Epithelial cell of proximal tubule (primary cell): ENCODE data around the gene MRPS18B. TPM values are rescaled to one million over a fixed set of nuclear protein-coding genes. Genes with fewer than 3 reads are reported as not detected.

Experiments
- DNase-seq: peaks from one replicate; pipeline ENCODE4 v3.0.0-alpha.2; 2011; ENCODE audit warnings: low read depth
- H3K4me3 ChIP-seq: 2 replicates; pipeline ENCODE4 v1.5.1; 2011; ENCODE audit warnings: low read depth, mild to moderate bottlenecking, low read length
- total RNA-seq: library from RNA; depleted of rRNA; stranded (reverse); fragments of >200 nt; gene quantifications from 2 replicates; pipeline ENCODE4 v1.2.3, GENCODE V29; 2015
- TF ChIP-seq, protein P1 (sequence below): conservative IDR thresholded peaks from 2 replicates; pipeline ENCODE4 v1.5.1; 2012; ENCODE audit warnings: low read depth, mild to moderate bottlenecking, low read length

MRPS18B gene
- total RNA-seq, 1 donor from 2014 or later, result 65.8 TPM

DNA sequence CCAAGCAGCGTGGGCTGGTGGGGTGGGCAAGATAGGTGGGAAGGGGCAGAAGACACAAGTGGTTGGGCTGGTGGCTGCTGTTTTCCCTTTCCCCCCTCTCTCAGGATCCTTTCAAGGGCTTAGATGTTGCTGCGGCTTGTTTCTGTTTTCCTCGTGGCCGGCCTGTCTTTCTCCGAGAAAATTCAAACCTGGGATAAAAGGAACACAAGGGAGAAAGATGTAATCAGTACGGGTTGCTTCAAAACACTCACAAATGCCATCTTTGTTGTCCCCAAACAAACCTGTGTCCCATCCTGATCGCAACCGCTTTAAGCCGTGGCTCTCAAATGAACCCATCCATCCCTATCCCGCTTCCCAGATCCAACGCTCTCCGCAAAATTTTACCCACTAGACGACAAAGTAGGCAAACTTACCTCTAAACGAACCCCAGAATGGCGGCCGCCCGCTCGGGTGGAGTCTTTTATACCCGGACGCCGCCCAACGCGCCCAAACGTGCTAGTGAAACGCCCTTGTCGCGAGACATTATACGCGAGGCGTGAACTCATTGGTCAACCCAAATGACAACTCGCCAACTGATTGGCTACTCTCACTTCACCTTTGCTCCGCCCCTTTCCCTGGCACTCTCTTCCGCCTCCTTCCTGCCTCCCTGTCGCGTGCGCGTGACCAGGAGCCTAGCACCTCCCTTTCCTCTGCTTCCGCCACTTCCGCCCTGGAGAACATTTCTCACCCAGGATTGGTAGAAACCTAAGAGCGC lies 652 bp upstream of the MRPS18B start, which contains the start of gene PPP1R10:
Gene PPP1R10, minus strand, starts transcription at position 433 of the 754 bp plus-strand sequence. CDS start 7,299 bp downstream, outside the sequence.
- DNase-seq, result peak; percentile 98
- TF ChIP-seq, protein P1, sequence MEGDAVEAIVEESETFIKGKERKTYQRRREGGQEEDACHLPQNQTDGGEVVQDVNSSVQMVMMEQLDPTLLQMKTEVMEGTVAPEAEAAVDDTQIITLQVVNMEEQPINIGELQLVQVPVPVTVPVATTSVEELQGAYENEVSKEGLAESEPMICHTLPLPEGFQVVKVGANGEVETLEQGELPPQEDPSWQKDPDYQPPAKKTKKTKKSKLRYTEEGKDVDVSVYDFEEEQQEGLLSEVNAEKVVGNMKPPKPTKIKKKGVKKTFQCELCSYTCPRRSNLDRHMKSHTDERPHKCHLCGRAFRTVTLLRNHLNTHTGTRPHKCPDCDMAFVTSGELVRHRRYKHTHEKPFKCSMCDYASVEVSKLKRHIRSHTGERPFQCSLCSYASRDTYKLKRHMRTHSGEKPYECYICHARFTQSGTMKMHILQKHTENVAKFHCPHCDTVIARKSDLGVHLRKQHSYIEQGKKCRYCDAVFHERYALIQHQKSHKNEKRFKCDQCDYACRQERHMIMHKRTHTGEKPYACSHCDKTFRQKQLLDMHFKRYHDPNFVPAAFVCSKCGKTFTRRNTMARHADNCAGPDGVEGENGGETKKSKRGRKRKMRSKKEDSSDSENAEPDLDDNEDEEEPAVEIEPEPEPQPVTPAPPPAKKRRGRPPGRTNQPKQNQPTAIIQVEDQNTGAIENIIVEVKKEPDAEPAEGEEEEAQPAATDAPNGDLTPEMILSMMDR, result no peak
- peak within 1 kb of the TSS; percentile 85 for H3K4me3 ChIP-seq

DNA sequence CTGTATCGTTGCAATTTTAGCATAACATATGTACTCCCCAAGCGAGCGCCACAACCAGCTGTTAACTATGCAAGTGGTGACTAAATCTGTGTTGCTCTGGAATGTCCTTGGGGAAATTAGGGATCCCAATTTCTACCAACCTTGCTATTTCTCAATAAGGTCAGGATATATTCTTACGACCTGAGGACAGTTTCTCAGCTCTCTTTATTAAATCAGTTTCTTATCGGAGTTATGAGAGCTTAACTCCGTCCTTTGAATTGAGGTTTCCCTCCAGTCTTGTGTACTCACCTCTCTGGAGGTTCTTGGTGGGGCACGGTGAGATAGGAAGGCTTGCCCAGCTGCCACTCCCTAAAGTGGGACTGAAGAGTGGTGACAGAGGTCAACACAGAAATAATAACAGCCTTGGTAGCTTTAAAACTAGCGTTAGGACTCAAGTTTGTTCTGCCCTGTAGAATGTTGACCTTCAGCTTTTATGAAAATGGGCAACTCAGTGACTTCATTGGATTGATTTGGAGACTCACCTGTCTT lies 694 bp downstream of the MRPS18B start:
- DNase-seq, result no peak
- peak overlapping the region; percentile 85 for H3K4me3 ChIP-seq
- TF ChIP-seq, protein P1, result no peak

DNA sequence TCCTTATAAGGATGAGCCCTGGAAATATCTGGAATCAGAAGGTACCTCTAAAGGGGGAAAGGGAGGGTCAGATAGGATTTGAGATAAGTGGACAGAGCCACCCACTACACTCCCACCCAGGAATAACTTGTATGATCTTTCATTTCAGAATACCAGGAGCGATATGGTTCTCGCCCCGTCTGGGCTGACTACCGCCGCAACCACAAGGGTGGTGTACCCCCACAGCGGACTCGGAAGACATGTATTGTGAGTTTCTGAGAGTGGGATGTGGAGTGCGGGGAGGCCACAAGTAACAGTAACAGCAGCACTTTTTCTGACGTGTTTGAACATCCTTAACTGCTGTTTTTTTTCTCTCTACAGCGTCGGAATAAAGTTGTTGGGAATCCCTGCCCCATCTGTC lies 1.9 kb downstream of the MRPS18B start:
- no peak overlapping the region for H3K4me3 ChIP-seq
- DNase-seq, result no peak
- TF ChIP-seq, protein P1, result no peak

DNA sequence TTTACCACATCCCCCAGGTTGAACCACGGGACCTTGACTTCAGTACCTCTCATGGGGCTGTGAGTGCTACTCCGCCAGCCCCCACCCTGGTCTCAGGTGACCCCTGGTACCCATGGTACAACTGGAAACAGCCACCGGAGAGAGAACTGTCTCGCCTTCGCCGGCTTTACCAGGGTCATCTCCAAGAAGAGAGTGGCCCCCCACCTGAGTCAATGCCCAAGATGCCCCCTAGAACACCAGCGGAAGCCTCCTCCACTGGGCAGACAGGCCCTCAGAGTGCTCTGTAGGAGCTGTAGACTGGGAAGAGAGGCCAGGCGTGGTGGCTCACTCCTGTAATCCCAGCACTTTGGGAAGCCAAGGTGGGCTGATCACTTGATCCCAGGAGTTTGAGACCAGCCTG lies 7.9 kb downstream of the MRPS18B start:
- H3K4me3 ChIP-seq, result no peak overlapping the region
- TF ChIP-seq, protein P1, result no peak
- no peak for DNase-seq

DNA sequence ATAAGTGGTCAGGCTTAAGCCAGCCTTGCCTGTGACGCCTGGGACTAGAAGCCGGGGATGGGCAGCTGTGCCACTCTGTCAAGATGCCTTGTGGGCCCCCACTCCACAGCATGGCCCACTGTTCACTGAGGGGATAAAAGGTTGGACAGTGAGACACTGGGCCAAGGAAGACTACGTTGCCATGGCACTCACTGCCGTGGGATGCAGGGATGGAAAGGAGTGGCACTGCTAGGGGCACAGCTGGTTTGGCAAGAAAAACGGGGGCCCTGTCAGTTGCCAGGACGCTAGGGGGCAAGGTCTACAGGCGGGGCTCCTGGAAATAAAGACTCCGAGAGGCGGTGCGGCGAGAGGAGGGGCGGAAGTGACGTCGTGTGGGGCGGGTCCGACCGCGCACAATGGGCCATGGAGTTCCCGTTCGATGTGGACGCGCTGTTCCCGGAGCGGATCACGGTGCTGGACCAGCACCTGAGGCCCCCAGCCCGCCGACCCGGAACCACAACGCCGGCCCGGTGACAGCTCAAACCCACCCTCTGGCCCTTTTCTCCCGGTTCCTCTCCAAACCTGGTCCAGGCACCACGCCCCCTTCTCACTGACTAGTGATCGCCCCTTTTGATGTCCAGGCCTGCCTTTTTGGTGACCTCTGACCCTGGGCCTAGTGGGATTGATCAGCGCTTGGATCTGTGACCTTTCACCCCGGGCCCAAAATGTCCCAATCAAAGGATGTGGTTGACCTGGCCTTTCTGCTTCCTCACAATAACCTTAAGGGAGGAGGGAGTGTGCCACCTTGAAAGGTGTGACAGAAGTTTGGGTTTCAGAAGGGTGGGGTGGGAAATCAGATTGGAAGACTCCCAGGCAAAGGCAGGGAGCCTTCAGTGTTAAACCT lies 9.1 kb downstream of the MRPS18B start, which contains the start of gene ATAT1:
Gene ATAT1, plus strand, starts transcription at position 391 of the 883 bp plus-strand sequence.
- H3K4me3 ChIP-seq, result peak within 1 kb of the TSS; percentile 89
- TF ChIP-seq, protein P1, result peak; percentile 50
- no peak for DNase-seq

DNA sequence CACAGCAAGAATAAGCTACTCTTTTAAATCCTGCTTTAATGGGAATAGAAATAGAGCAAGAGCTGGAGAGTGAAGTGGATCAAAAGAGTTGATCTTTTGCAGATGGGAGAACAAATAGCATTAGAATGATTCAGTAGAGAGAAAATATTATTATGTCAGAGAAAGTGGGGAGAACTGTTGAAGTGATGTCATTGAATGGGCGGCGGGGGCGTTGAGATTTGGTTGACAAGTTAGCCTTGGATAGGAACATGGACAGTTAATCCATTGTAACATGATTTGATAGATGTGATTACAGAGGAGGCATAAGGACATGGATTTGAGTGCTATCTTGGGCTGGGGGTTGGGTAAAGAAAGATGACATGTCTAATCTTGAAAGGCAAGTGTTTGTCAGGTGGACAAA lies 18.2 kb downstream of the MRPS18B start:
- no peak for DNase-seq
- TF ChIP-seq, protein P1, result no peak
- no peak overlapping the region for H3K4me3 ChIP-seq
